Activated T-cell treated with anti-CD3 and anti-CD28 coated beads, Interleukin-2, amount 50 U/mL, for 1 hour (primary cell): ENCODE measurements around the gene CAMTA1.

ENCODE experiments used
- DNase-seq: peaks from one replicate; pipeline ENCODE4 v3.0.0-alpha.2; 2020

Gene CAMTA1

DNA sequence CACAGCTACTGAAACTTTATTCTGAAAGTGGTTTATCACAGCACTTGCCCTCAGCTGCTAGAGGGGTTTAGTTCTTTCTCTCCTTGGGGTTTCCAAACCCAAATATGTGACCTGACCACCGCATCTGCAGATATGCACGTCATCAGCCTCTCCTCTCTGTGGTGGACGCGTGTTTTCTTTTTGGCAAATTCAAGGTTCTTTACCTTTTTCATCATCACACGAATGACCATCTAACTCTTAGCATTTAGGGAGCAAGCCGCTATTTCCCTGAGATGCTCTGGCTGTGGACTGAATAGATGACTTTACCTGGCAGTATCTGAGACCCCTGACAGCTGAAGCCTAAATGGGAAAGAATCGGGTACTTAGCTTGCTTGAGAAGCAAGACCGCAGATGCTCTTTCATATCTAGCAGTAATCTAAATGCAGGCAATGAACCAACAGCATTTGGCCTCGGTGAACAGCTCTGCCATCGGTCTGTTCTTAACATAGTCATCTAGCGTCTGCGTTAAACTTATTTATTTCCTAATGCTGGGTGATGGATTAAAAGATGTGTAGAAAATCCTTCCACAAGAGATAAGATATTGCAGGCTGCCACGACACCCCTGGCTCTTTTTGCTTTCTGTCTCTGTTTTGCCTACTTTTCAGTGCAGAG lies 463.4 kb downstream of the CAMTA1 start:
- no peak for DNase-seq

DNA sequence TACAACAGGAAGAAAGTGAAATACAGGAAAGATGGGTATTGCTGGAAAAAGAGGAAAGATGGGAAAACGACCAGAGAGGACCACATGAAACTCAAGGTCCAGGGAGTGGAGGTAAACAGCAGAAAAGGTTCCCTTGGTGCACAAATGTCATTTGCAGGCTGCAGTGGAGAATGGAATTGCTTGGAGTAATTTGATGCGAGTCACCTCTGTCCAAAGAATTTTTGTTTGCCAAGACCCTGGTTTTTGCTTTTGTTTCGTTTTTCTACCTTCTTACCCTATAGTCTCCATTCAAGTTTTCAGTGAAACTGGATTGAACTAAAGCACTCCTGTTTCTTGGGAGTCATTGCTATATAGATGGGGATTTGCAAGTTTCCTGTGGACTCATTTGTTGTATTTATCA lies 464.3 kb downstream of the CAMTA1 start:
- DNase-seq = no peak

DNA sequence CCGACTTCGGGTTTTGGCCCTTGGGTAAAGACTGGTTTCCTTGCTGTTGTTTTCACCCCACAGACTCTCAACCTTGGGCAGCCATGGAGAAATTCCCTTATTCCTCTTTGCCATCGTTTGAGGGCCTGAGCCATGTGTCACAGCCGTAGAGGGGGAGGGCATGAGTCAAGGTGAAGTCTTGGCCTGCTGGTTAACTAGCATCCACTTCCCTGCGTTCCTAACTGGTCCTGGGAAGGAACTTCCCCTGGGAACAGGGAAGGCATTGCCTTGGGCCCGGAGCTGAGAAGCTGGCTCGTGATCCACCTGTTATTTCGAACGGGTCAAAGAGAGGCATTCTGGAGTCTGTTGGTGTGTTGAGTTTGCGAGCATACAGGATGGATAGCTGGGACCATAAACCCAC lies 464.9 kb downstream of the CAMTA1 start:
- DNase-seq = no peak

DNA sequence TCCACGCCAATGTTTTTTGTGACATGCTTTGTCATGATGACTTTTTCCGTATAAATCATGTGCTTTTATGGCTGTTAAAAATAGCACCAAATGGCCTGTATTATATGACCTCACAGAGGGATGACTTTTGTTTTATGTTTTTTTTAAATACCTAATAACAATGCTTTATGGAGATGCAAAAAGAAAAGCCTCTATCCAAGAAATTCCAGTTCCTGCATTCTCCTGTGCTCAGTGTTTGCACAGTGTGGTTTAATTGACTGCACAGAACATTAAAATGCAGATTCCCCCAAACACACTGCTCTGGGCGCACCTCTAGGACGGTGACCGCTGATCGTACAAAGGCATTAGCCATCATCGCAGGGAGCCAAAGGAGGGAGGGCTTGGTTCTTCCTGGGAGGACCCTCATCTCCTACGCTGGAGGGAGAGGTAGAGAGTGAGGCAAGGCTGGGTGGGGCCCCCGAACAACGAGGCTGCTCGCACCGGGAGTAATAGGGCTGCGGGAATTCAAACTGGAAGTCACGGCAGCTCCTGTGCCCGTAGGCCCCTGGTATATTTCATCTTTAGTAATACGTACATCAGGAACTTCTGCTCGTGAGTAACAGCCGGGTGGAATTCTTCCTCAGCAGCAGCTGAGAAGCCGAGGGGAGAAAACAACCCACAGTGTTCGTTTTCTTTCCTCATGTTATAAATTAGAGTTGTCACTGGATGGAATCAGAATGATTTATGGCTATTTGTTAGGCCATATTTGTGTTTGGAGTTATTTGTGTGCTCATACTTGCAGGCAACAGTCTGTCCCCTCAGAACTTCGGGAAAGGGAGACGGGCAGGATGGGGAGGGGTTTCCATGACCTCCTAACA lies 465.6 kb downstream of the CAMTA1 start:
- no peak for DNase-seq

GRCh38 chr1:7251454-7251800 lies 466.2 kb downstream of the CAMTA1 start:
- no peak for DNase-seq

GRCh38 chr1:7252411-7253117 lies 467.3 kb downstream of the CAMTA1 start:
- no peak for DNase-seq

DNA sequence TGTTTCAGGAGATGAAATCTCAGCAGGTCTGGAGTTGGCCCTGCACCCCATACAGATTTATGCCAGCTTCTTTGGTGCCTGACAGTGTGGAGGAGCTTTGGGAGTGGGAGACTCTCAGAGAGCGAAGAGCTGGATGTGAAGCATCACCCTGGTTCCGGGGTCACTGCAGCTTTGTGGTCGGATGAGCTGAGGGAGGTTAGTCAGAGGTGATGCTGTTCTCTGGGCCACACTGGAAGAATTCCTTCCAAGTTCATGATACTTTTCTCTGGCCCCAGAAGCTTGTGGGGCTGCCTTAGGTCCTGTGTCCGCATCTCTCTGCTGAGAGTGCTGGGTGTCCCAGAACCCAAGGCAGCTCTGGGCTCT lies 467.8 kb downstream of the CAMTA1 start:
- DNase-seq = no peak

GRCh38 chr1:7253988-7254587 lies 468.8 kb downstream of the CAMTA1 start:
- no peak for DNase-seq

GRCh38 chr1:7255303-7256058 lies 470.2 kb downstream of the CAMTA1 start:
- DNase-seq = no peak

DNA sequence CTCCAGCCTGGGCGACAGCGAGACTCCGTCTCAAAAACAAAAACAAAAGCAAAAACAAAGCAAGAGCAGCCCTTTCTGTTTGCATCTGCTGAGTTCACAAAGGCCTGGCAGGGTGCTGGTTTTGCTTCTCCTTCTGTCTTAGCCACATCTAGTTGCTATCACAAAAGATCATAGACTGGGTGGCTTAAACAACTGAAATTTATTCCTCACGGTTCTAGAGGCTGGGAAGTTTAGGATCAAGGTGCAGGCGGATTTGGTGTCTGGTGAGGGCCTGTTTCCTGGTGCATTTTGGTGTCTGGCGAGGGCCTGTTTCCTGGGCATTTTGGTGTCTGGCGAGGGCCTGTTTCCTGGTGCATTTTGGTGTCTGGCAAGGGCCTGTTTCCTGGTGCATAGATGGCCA lies 471.3 kb downstream of the CAMTA1 start:
- no peak for DNase-seq

- no peak for DNase-seq
These were observed 472.0 kb downstream of the CAMTA1 start for GRCh38 chr1:7257225-7257624.

GRCh38 chr1:7258589-7259135 lies 473.4 kb downstream of the CAMTA1 start:
- no peak for DNase-seq

DNA sequence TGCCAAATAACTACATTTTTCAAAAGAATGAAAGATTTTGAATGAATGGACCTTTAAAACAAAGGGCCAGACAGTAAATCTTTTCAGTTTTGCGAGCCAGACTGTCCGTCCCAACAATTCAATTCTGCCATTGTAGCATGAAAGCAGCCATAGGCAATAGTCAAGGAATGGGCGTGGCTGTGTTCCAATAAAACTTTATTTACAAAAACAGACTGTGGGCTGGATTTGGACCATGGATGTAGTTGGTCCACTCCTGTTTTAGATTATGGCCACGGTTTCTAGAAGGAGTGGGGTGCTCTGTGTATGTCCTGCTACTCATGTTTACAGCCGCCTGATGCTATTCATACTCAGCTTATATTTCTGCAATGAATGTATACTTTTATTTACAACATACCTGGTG lies 474.7 kb downstream of the CAMTA1 start:
- DNase-seq = no peak

DNA sequence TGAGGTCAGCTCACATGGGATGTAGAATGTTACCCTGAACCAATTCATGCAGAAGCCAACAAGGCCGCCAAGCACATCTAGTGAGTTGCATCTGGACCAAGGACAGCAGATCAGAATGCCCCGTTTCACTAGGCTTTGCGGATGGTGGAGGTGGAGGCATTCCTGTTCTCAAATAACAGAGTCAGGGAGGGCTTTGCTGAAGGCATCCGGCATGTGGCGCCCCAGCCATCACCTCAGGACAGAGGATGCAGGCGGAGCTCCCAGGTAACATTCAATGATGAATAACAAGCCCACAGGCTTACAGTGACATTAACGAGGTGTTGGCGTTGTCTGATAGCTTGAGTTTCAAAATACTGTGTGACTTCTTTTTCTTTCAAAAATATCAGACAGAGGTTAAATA lies 476.2 kb downstream of the CAMTA1 start:
- DNase-seq = no peak

DNA sequence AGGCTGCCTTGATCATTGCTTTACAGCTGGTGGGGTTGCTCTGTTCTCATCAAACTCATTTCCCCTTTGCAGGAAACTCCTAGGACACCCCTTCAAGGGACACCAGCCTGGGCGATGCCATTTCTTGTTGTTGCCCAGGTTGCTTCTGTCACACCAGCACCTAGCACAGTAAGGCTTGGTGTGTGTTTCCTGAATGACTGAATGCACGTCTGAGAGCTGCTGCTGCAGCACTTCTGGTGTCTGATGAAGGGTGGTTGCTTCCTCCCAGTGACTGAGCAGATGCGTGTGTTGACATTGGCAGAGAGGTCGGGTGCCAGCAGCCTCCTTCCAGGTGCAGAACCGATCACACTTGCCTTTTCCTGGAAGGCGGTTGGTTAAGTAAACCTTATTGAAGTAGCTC lies 477.4 kb downstream of the CAMTA1 start:
- no peak for DNase-seq

DNA sequence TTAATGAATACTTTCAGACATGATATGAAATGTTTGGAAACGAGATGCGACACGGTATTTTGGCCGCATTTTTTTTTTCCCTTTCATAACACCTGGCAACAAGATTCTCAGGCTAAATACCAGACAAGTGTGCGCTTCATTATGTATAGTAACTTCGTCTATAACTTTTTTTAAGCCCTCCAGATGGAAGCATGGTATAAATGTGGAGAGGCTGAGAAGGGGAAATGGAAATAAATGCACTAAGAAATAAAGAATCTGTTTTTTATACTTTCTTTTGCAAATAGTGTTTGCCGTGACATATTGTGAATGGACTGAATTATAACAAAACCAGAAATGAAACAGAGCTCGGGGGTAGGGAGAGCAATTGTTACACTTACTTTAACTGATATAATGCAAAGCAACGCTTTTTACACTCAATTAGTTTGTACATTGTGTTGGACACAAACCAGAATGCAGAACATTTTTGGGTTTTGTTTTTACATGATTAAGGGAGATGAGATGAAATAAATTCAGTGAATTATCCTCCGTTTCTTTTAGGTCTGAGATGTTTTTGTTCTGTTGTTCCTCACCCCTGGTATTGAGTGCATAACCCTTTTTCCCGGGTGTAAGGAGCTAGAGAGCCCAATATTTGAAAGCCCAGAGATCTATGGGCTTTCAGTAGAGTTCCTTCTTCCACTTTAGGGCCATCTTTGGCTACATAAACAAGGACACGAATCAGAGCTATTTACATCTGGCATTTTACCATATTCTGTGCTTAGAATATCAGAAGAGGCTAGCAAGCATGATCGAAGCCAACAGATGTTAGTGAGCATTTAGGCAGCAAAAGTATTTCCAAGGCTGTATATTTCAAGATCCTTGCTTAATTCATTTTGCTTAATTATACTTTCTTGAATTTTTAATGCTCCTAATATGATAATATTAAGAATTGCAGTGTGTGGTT lies 478.0 kb downstream of the CAMTA1 start:
- DNase-seq = no peak

- DNase-seq = no peak
These were observed 478.8 kb downstream of the CAMTA1 start for GRCh38 chr1:7264101-7264500.

GRCh38 chr1:7265771-7266371 lies 480.6 kb downstream of the CAMTA1 start:
- DNase-seq = no peak

- no peak for DNase-seq
These were observed 481.3 kb downstream of the CAMTA1 start for GRCh38 chr1:7266561-7266960.

DNA sequence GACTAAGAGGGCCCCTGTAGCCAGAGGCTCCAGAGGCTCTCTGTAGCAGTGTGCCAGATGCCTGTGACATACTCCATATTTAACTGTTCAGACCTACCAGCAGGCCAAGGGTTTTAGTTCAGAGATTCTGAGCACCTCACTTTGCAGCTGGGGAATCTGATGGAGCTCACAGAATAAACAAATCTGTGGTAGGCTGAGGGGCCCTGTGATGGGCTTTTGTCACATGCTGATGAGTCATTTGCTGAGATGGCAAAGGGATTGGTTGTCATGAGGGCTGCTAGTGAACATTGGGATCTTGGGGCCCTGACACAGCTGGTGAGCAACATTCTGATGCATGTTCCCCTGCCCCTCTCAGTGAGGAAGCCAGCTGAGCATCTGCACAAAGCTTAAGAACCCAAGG lies 482.2 kb downstream of the CAMTA1 start:
- no peak for DNase-seq

- no peak for DNase-seq
These were observed 483.7 kb downstream of the CAMTA1 start for GRCh38 chr1:7268983-7269382.
